ENCODE data around the gene ALAD.

- no peak for TF ChIP-seq CTCF (IDR thresholded peaks at IDR 0.05; ENCODE audit: borderline replicate concordance, extremely low read depth, low read length, poor library complexity, severe bottlenecking)
- TF ChIP-seq EZH2 (IDR thresholded peaks at IDR 0.05; ENCODE audit: borderline replicate concordance, low read depth, low read length, severe bottlenecking), result no peak
Measured at GRCh38 chr9:113372059-113372458, 29.0 kb downstream of the ALAD start.

All from DND-41 (cell line).